Ishikawa (cell line): Measurements from ENCODE around the gene CSNK1G1.

Experiments
- NFIC ChIP-seq: IDR thresholded peaks from 2 replicates; pipeline ENCODE4 v1.6.1; 2012
- RAD21 ChIP-seq: IDR thresholded peaks from 2 replicates; pipeline ENCODE4 v1.6.1; 2012; ENCODE audit warnings: low read depth
- TAF1 ChIP-seq: IDR thresholded peaks from 2 replicates; pipeline ENCODE4 v1.6.1; 2012; ENCODE audit warnings: low read depth, mild to moderate bottlenecking
- YY1 ChIP-seq: IDR thresholded peaks from 2 replicates; pipeline ENCODE4 v1.6.1; 2012; ENCODE audit warnings: low read depth

- no peak for TF ChIP-seq YY1
- TF ChIP-seq NFIC = no peak
- no peak for TF ChIP-seq TAF1
- TF ChIP-seq RAD21 = no peak
Measured at GRCh38 chr15:64163659-64164362, 192.2 kb downstream of the CSNK1G1 start.
